ENCODE measurements around the gene FXYD4.
"Not testable (repeated sequence)": the region's sequence is repeated elsewhere in the genome, so short reads cannot be mapped to it uniquely, and the experiment has no call there.

FXYD4 gene

DNA sequence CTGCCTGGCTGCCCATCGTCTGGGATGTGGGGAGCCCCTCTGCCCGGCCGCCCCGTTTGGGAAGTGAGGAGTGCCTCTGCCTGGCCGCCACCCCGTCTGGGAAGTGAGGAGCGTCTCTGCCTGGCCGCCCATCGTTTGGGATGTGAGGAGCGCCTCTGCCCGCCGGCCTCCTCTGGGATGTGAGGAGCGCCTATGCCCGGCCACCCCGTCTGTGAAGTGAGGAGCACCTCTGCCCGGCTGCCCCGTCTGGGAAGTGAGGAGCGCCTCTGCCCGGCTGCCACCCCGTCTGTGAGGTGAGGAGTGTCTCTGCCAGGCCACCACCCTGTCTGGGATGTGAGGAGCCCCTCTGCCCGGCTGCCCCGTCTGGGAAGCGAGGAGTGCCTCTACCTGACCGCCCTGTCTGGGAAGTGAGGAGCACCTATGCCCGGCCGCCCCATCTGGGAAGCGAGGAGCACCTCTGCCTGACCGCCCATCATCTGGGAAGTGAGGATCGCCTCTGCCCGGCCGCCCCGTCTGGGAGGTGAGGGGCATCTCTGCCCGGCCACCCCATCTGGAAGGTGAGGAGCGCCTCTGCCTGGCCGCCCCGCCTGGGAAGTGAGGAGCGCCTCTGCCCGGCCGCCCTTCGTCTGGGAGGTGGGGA, 42.1 kb upstream of the FXYD4 start:
- peak overlapping the region in 1 of 2 experiments; percentile 2 for H3K4me3 ChIP-seq (ENCODE audit: insufficient read depth in 1 of 2, low read depth in 1 of 2, low read length in 2 of 2)
- not testable (repeated sequence) for H3K9me3 ChIP-seq (ENCODE audit: control insufficient read depth, low read length); H3K4ac ChIP-seq (ENCODE audit: low read depth in 1 of 2, low read length in 2 of 2); H3K9ac ChIP-seq (ENCODE audit: low read length); DNase-seq; H3K23ac ChIP-seq (ENCODE audit: low read length in 2 of 2); H3K14ac ChIP-seq (ENCODE audit: low read length in 2 of 2); H3K4me2 ChIP-seq (ENCODE audit: low read length, poor library complexity, severe bottlenecking); H4K91ac ChIP-seq (ENCODE audit: low read length); H2BK120ac ChIP-seq (ENCODE audit: low read depth, low read length); H2AK5ac ChIP-seq (ENCODE audit: low read length, severe bottlenecking); H4K8ac ChIP-seq (ENCODE audit: low read length); H3K18ac ChIP-seq (ENCODE audit: low read depth in 1 of 2, low read length in 2 of 2); H3K79me1 ChIP-seq (replicated peaks; ENCODE audit: low read length, poor library complexity, severe bottlenecking); H3K27ac ChIP-seq (ENCODE audit: low read length, poor library complexity, severe bottlenecking); H3K36me3 ChIP-seq (ENCODE audit: control insufficient read depth in 1 of 2, insufficient read depth in 2 of 2, low read depth in 1 of 2, low read length in 2 of 2); H2BK15ac ChIP-seq (ENCODE audit: low read depth, poor library complexity, severe bottlenecking); H2BK12ac ChIP-seq (ENCODE audit: low read length in 2 of 2); H2AFZ ChIP-seq (ENCODE audit: low read depth, low read length); H2BK5ac ChIP-seq (ENCODE audit: low read depth, low read length, poor library complexity, severe bottlenecking)
- 94% methylated on average over 40 of the region's 40 CpGs for WGBS
- peaks cover 10% of the 10 kb centered on the region for H3K4me1 ChIP-seq (ENCODE audit: control insufficient read depth, insufficient read depth, low read depth, low read length)
- peaks cover 0 to 31% of the 10 kb centered on the region in 2 experiments for H3K27me3 ChIP-seq (ENCODE audit: control insufficient read depth in 1 of 2, insufficient read depth in 1 of 2, low read length in 2 of 2)

- not testable (repeated sequence) for H3K79me1 ChIP-seq (replicated peaks; ENCODE audit: low read length, poor library complexity, severe bottlenecking); H2BK120ac ChIP-seq (ENCODE audit: low read depth, low read length); H3K9me3 ChIP-seq (ENCODE audit: control insufficient read depth, low read length); H3K4me3 ChIP-seq (ENCODE audit: insufficient read depth in 1 of 2, low read depth in 1 of 2, low read length in 2 of 2); H2BK5ac ChIP-seq (ENCODE audit: low read depth, low read length, poor library complexity, severe bottlenecking); H3K4me2 ChIP-seq (ENCODE audit: low read length, poor library complexity, severe bottlenecking); H2AFZ ChIP-seq (ENCODE audit: low read depth, low read length); H3K14ac ChIP-seq (ENCODE audit: low read length in 2 of 2); H3K18ac ChIP-seq (ENCODE audit: low read depth in 1 of 2, low read length in 2 of 2); H2BK15ac ChIP-seq (ENCODE audit: low read depth, poor library complexity, severe bottlenecking); H2AK5ac ChIP-seq (ENCODE audit: low read length, severe bottlenecking); H4K91ac ChIP-seq (ENCODE audit: low read length); H3K36me3 ChIP-seq (ENCODE audit: control insufficient read depth in 1 of 2, insufficient read depth in 2 of 2, low read depth in 1 of 2, low read length in 2 of 2); DNase-seq; H3K23ac ChIP-seq (ENCODE audit: low read length in 2 of 2); H2BK12ac ChIP-seq (ENCODE audit: low read length in 2 of 2); H3K9ac ChIP-seq (ENCODE audit: low read length); H3K4ac ChIP-seq (ENCODE audit: low read depth in 1 of 2, low read length in 2 of 2); H3K27ac ChIP-seq (ENCODE audit: low read length, poor library complexity, severe bottlenecking); H4K8ac ChIP-seq (ENCODE audit: low read length)
- peaks cover 0 to 32% of the 10 kb centered on the region in 2 experiments for H3K27me3 ChIP-seq (ENCODE audit: control insufficient read depth in 1 of 2, insufficient read depth in 1 of 2, low read length in 2 of 2)
- H3K4me1 ChIP-seq (ENCODE audit: control insufficient read depth, insufficient read depth, low read depth, low read length), result peaks cover 10% of the 10 kb centered on the region
- 100% methylated on average over 1 of the region's 11 CpGs for WGBS
These were observed 41.2 kb upstream of the FXYD4 start for GRCh38 chr10:43330049-43330823.

DNA sequence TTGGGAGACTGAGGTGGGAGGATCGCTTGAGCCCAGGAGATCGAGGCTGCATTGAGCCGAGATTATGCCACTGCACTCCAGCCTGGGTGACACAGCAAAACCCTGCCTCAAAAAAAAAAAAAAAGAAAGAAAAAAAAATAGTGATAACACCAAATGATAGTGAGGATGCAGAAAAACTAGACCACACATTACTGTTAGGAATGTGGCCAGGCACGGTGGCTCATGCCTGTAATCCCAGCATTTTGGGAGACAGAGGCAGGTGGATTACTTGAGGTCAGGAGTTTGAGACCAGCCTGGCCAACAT, 40.7 kb upstream of the FXYD4 start:
- H3K36me3 ChIP-seq (ENCODE audit: control insufficient read depth in 1 of 2, insufficient read depth in 2 of 2, low read depth in 1 of 2, low read length in 2 of 2); H2BK5ac ChIP-seq (ENCODE audit: low read depth, low read length, poor library complexity, severe bottlenecking); H3K4ac ChIP-seq (ENCODE audit: low read depth in 1 of 2, low read length in 2 of 2); H2AFZ ChIP-seq (ENCODE audit: low read depth, low read length); H3K23ac ChIP-seq (ENCODE audit: low read length in 2 of 2); H2BK120ac ChIP-seq (ENCODE audit: low read depth, low read length); H3K9me3 ChIP-seq (ENCODE audit: control insufficient read depth, low read length); H3K4me2 ChIP-seq (ENCODE audit: low read length, poor library complexity, severe bottlenecking); H3K18ac ChIP-seq (ENCODE audit: low read depth in 1 of 2, low read length in 2 of 2); H2AK5ac ChIP-seq (ENCODE audit: low read length, severe bottlenecking); DNase-seq; H3K4me3 ChIP-seq (ENCODE audit: insufficient read depth in 1 of 2, low read depth in 1 of 2, low read length in 2 of 2); H3K79me1 ChIP-seq (replicated peaks; ENCODE audit: low read length, poor library complexity, severe bottlenecking); H2BK15ac ChIP-seq (ENCODE audit: low read depth, poor library complexity, severe bottlenecking); H3K14ac ChIP-seq (ENCODE audit: low read length in 2 of 2); H3K9ac ChIP-seq (ENCODE audit: low read length); H4K8ac ChIP-seq (ENCODE audit: low read length); H3K27ac ChIP-seq (ENCODE audit: low read length, poor library complexity, severe bottlenecking); H4K91ac ChIP-seq (ENCODE audit: low read length); H2BK12ac ChIP-seq (ENCODE audit: low read length in 2 of 2): not testable (repeated sequence)
- peaks cover 10% of the 10 kb centered on the region for H3K4me1 ChIP-seq (ENCODE audit: control insufficient read depth, insufficient read depth, low read depth, low read length)
- WGBS, result 100% methylated on average over 2 of the region's 4 CpGs
- peaks cover 0 to 33% of the 10 kb centered on the region in 2 experiments for H3K27me3 ChIP-seq (ENCODE audit: control insufficient read depth in 1 of 2, insufficient read depth in 1 of 2, low read length in 2 of 2)

DNA sequence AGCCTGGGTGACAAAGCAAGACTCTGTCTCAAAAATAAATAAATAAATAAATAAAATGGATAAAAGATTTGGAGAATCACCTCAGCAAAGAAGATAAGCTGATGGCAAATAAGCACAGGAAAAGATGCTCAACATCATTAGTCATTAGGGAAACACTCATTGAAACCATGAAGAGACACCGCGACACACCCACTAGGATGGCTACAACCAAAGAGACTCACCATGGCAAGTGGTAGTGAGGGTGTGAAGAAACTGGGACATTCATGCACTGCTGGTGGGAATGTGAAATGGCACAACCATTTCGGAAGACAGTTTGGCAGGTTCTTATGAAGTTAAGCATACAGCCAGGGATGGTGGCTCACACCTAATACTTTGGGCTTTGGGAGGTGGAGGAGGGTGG, 37.8 kb upstream of the FXYD4 start:
- H3K18ac ChIP-seq (ENCODE audit: low read depth in 1 of 2, low read length in 2 of 2), result no peak overlapping the region
- 95% methylated on average over 3 of the region's 3 CpGs for WGBS

More for the DNA sequence above, 37.8 kb upstream of the FXYD4 start:
- Histone ChIP-seq H4K8ac (ENCODE audit: low read length) (no peak overlapping the region), H3K14ac (ENCODE audit: low read length in 2 of 2) (no peak overlapping the region), H3K36me3 (ENCODE audit: control insufficient read depth in 1 of 2, insufficient read depth in 2 of 2, low read depth in 1 of 2, low read length in 2 of 2) (no peaks in the 10 kb centered on the region), H2BK5ac (ENCODE audit: low read depth, low read length, poor library complexity, severe bottlenecking) (no peak overlapping the region), H2BK120ac (ENCODE audit: low read depth, low read length) (no peak overlapping the region), H3K9me3 (ENCODE audit: control insufficient read depth, low read length) (no peaks in the 10 kb centered on the region), H3K4ac (ENCODE audit: low read depth in 1 of 2, low read length in 2 of 2) (no peak overlapping the region), H3K4me1 (ENCODE audit: control insufficient read depth, insufficient read depth, low read depth, low read length) (peaks cover 21% of the 10 kb centered on the region), H3K27ac (ENCODE audit: low read length, poor library complexity, severe bottlenecking) (no peak overlapping the region), H2AK5ac (ENCODE audit: low read length, severe bottlenecking) (no peak overlapping the region), H2BK15ac (ENCODE audit: low read depth, poor library complexity, severe bottlenecking) (no peak overlapping the region), H3K79me1 (replicated peaks; ENCODE audit: low read length, poor library complexity, severe bottlenecking) (no peaks in the 10 kb centered on the region), H2BK12ac (ENCODE audit: low read length in 2 of 2) (no peak overlapping the region), H4K91ac (ENCODE audit: low read length) (no peak overlapping the region), H3K23ac (ENCODE audit: low read length in 2 of 2) (no peak overlapping the region), H2AFZ (ENCODE audit: low read depth, low read length) (no peak overlapping the region), H3K27me3 (ENCODE audit: control insufficient read depth in 1 of 2, insufficient read depth in 1 of 2, low read length in 2 of 2) (peaks cover 0 to 19% of the 10 kb centered on the region in 2 experiments), H3K4me2 (ENCODE audit: low read length, poor library complexity, severe bottlenecking) (no peak overlapping the region), H3K9ac (ENCODE audit: low read length) (no peak overlapping the region), H3K4me3 (ENCODE audit: insufficient read depth in 1 of 2, low read depth in 1 of 2, low read length in 2 of 2) (no peak overlapping the region)
- no peak for DNase-seq
